Activated T-cell treated with anti-CD3 and anti-CD28 coated beads, Interleukin-2, amount 50 U/mL, for 1 hour (primary cell): ENCODE results near the gene KNDC1.
"Not testable (repeated sequence)": the region's sequence is repeated elsewhere in the genome, so short reads cannot be mapped to it uniquely, and the experiment has no call there.

Experiments
- DNase-seq: peaks from one replicate; pipeline ENCODE4 v3.0.0-alpha.2; 2020

KNDC1 gene

GRCh38 chr10:133141144-133141957 lies 18.7 kb upstream of the KNDC1 start:
- peak; percentile 14 for DNase-seq

GRCh38 chr10:133141958-133142340 lies 18.1 kb upstream of the KNDC1 start:
- peak; percentile 4 for DNase-seq

- peak; percentile 5 for DNase-seq
These were observed 17.4 kb upstream of the KNDC1 start for GRCh38 chr10:133142523-133143199.

- DNase-seq, result peak; percentile 7
These were observed 16.9 kb upstream of the KNDC1 start for GRCh38 chr10:133143200-133143533.

GRCh38 chr10:133143546-133143945 lies 16.5 kb upstream of the KNDC1 start:
- no peak for DNase-seq

- peak; percentile 2 for DNase-seq
These were observed 15.2 kb upstream of the KNDC1 start for GRCh38 chr10:133144771-133145170.

GRCh38 chr10:133150226-133150625 lies 9.8 kb upstream of the KNDC1 start:
- DNase-seq, result no peak

GRCh38 chr10:133150656-133151055 lies 9.4 kb upstream of the KNDC1 start:
- no peak for DNase-seq

- DNase-seq, result not testable (repeated sequence)
These were observed 8.9 kb upstream of the KNDC1 start for GRCh38 chr10:133151071-133151470.

- no peak for DNase-seq
These were observed 8.5 kb upstream of the KNDC1 start for GRCh38 chr10:133151543-133151972.

- no peak for DNase-seq
These were observed 5.6 kb upstream of the KNDC1 start for GRCh38 chr10:133154411-133154810.

- DNase-seq, result peak; percentile 9
These were observed 4.8 kb upstream of the KNDC1 start for GRCh38 chr10:133154996-133155778.

GRCh38 chr10:133156674-133157579 lies 3.1 kb upstream of the KNDC1 start:
- DNase-seq, result no peak

GRCh38 chr10:133157662-133158436 lies 2.2 kb upstream of the KNDC1 start:
- DNase-seq, result no peak

GRCh38 chr10:133158437-133158755 lies 1.6 kb upstream of the KNDC1 start:
- DNase-seq, result no peak

GRCh38 chr10:133158756-133159610 lies 1.0 kb upstream of the KNDC1 start:
- no peak for DNase-seq

- no peak for DNase-seq
These were observed 439 bp upstream of the KNDC1 start for GRCh38 chr10:133159611-133159949.

GRCh38 chr10:133160826-133161471 lies 930 bp downstream of the KNDC1 start:
- DNase-seq, result no peak

- DNase-seq, result no peak
These were observed 1.6 kb downstream of the KNDC1 start for GRCh38 chr10:133161486-133162109.
